ENCODE data around the gene LMNA. TPM values are rescaled to one million over a fixed set of nuclear protein-coding genes. Genes with fewer than 3 reads are reported as not detected.
"Not testable (repeated sequence)": the region's sequence is repeated elsewhere in the genome, so short reads cannot be mapped to it uniquely, and the experiment has no call there.

Gene LMNA
- 10 to 100 TPM; 71.7 to 83.8 (median 82.5) TPM for polyA plus RNA-seq (ENCODE audit: insufficient read length in 3 of 3)

- DNase-seq (ENCODE audit: low read depth in 3 of 3, low spot score in 2 of 3) = no peak
Observed at GRCh38 chr1:156114101-156114918, at the start of gene LMNA. Gene LMNA, plus strand, starts transcription at chr1:156114711. Its CDS starts 208 bp downstream, at chr1:156114919.

- DNase-seq (ENCODE audit: low read depth in 3 of 3, low spot score in 2 of 3) = no peak
Observed at GRCh38 chr1:156065212-156065611, 49.3 kb upstream of the LMNA start.

- no peak for DNase-seq (ENCODE audit: low read depth in 3 of 3, low spot score in 2 of 3)
Observed at GRCh38 chr1:156065871-156066270, 48.6 kb upstream of the LMNA start.

GRCh38 chr1:156067262-156067661, 47.2 kb upstream of the LMNA start:
- DNase-seq (ENCODE audit: low read depth in 3 of 3, low spot score in 2 of 3) = no peak

- no peak for DNase-seq (ENCODE audit: low read depth in 3 of 3, low spot score in 2 of 3)
Observed at GRCh38 chr1:156069490-156070455, 44.7 kb upstream of the LMNA start.

DNA sequence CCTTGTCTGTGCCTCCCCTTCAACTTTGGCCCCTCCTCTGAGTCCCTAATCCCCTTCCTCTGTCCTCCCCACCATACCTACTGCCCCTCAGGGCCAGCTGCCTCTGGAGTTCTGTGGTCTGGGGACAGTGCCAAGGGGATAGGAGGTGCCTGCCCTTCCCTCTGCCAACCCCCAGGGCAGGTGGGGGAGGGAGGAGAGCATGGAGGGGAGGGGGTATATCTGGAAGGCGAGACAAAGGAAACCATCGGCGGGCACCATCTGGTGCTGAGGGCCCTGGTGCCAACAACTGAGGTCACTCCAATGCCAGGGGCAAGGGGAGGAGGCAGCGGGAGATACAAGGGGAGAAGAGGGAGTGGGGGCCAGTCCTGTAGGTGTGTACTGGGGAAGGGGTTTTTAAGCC, 44.0 kb upstream of the LMNA start:
- no peak for DNase-seq (ENCODE audit: low read depth in 3 of 3, low spot score in 2 of 3)

GRCh38 chr1:156071332-156071816, 43.1 kb upstream of the LMNA start:
- not testable (repeated sequence) for DNase-seq (ENCODE audit: low read depth in 3 of 3, low spot score in 2 of 3)

- no peak for DNase-seq (ENCODE audit: low read depth in 3 of 3, low spot score in 2 of 3)
Observed at GRCh38 chr1:156072251-156072650, 42.3 kb upstream of the LMNA start.

DNA sequence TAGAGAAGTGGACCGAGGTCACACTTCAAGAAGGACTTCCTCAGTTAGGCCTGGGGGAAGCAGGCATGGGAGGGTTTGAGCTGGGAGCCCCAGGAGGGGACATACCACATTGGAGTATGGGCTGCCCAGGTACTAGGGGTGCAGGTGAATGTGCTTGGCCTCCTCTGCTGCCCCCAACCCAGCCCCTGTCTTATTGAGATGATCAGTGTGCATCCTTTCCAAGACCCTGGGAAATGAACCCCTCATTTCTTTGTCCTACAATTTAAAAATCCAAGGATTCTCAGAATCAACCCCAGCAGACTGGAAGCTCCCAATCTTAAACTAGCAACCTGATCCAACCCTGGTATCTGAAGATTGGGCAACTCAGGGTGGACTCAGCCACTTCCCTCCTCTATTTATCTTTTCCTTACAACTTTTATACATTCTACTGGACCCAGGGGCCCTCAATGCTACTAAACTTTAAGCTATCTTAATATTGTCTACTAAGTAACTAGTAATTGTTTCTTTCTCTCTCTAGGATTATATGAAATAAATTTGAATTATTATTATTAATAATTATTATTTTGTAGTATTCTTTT, 41.3 kb upstream of the LMNA start:
- DNase-seq (ENCODE audit: low read depth in 3 of 3, low spot score in 2 of 3) = no peak

DNA sequence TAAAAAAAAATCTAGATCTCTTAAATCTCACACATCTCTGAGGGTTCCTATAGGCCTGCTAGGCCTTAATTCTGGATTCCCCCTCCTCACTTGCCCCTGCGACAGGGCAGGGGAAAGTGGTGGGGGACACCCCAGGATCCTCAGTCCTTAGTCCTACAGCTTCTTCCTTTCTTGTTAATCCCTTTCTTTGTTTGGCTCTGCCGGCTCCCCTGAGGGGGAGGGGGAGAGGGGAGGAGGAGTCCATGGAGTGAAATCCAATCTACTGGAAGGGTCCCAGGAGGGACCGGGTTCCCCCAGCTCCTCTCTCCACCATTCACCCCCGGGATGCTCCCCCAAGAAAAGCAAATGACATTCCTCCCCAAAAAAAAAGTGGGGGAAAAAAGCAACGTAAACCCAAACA, 40.8 kb upstream of the LMNA start:
- DNase-seq (ENCODE audit: low read depth in 3 of 3, low spot score in 2 of 3) = no peak

DNA sequence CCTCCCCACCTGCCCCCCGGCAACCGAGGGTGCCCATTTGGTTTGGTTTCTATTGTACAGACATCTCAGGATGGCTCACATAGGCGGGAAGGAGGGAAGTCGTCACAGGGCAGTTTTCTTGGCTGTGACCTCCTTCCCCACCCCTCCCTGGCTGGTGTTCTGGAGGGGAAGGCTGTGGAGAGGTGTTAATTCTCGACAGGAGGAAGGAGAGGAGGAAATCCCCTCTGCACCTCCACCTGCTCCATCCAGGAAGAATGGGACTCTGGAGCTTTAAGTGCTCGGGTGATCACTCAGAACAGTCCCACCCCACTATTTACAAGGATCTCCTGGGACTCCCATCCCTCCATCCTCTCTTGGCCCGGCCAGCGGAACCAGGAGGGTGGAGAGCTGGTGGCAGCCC, 39.9 kb upstream of the LMNA start:
- DNase-seq (ENCODE audit: low read depth in 3 of 3, low spot score in 2 of 3) = no peak

DNA sequence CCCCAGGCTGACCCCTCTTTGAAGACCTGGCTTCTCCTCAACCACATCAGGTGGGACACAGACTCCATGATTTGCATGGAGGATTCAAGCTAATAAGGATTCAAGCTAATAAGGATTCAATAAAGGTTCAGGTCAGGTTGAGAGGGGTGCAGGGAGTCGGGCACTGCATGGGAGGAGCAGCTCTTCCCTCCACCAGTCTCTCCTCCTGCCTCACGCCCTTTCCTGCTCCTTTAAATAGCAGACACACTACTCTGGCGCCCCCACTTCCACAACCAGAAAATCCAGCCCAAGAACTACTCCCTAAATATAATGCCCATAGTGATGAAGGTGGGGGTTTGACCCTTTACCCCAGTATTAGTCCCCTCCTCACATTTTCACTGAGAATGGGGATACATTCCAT, 39.3 kb upstream of the LMNA start:
- no peak for DNase-seq (ENCODE audit: low read depth in 3 of 3, low spot score in 2 of 3)

GRCh38 chr1:156075775-156076204, 38.7 kb upstream of the LMNA start:
- DNase-seq (ENCODE audit: low read depth in 3 of 3, low spot score in 2 of 3) = no peak

DNA sequence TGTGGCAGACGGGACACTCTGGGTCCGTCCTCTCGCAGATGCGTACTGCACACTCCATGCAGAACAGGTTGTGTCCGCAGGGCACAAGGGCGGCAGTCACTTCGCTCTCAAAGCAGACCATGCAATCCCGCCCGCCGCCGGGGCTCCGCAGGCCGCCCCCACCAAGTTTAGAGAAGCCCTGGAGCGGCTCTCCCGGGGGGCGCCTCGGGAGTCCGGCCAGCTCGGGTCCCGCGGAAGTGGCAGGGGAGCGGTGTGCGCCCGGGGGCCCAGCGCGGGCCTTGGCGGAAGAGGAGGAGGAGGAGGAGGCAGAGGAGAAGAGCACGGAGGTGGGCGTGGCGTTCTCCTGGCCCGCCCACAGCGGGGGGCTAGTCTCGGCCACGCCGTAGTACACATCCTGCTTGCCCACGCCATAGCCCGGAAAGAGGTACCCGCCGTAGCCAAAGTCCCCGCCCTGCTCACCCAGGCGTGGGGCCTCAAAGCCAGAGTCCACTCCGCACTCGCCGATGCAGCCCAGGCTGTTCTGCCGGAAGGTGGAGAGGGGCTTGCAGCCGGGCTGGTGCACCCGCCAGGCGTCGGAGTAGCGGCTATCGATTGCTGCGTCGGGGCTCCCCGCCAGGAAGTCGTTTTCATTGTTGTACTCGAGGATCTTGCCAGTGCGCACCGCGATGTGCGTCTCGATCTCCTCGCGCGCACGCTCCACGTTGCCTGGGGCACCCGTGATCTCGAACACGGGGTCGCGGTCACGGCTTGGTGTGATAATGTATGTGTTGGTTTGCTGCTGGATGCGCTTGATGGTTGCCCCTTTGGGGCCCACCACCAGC, 37.7 kb upstream of the LMNA start:
- no peak for DNase-seq (ENCODE audit: low read depth in 3 of 3, low spot score in 2 of 3)

- DNase-seq (ENCODE audit: low read depth in 3 of 3, low spot score in 2 of 3) = no peak
Observed at GRCh38 chr1:156077430-156077760, 37.1 kb upstream of the LMNA start.

DNA sequence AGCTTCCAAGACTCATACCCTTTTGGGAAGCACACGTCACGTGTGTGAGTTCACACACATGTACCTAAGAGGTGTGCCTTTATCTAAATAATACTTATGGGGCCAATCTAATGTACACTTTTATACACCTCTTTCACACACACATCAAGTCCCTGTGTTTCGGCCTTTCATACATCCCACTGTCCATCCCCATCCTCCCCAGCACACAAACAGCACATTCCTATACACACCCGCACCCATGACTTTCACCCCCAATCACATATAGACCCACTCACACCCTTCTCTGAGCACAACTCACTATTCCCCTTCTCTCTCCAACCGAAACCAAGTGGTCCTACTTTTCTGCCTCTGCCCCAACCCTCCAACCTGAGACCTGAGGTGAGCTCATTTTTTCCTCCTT, 35.8 kb upstream of the LMNA start:
- DNase-seq (ENCODE audit: low read depth in 3 of 3, low spot score in 2 of 3) = no peak

- DNase-seq (ENCODE audit: low read depth in 3 of 3, low spot score in 2 of 3) = no peak
Observed at GRCh38 chr1:156079762-156080161, 34.7 kb upstream of the LMNA start.

GRCh38 chr1:156080241-156080862, 34.2 kb upstream of the LMNA start:
- no peak for DNase-seq (ENCODE audit: low read depth in 3 of 3, low spot score in 2 of 3)

GRCh38 chr1:156080863-156081179, 33.7 kb upstream of the LMNA start:
- DNase-seq (ENCODE audit: low read depth in 3 of 3, low spot score in 2 of 3) = no peak
